ENCODE measurements around the gene SYTL3. TPM values are rescaled to one million over a fixed set of nuclear protein-coding genes. Genes with fewer than 3 reads are reported as not detected.
A peak's percentile ranks its signal among the peaks of the same experiment; 100 is the strongest.
"Not testable (repeated sequence)": the region's sequence is repeated elsewhere in the genome, so short reads cannot be mapped to it uniquely, and the experiment has no call there.

The SYTL3 gene
- total RNA-seq, 1 donor from 2014 or later = 2.8 TPM

GRCh38 chr6:158631678-158632537 is 17.9 kb upstream of the SYTL3 start:
- peaks cover 22% of the 10 kb centered on the region for H3K9me3 Mint-ChIP-seq (ENCODE audit: unreplicated experiment)
- no peak overlapping the region for H3K4me3 Mint-ChIP-seq (ENCODE audit: unreplicated experiment)
- H3K36me3 Mint-ChIP-seq (ENCODE audit: unreplicated experiment) = peaks cover 6% of the 10 kb centered on the region
- peaks cover 20% of the 10 kb centered on the region for H3K27me3 Mint-ChIP-seq (ENCODE audit: unreplicated experiment)
- TF ChIP-seq, protein P1, sequence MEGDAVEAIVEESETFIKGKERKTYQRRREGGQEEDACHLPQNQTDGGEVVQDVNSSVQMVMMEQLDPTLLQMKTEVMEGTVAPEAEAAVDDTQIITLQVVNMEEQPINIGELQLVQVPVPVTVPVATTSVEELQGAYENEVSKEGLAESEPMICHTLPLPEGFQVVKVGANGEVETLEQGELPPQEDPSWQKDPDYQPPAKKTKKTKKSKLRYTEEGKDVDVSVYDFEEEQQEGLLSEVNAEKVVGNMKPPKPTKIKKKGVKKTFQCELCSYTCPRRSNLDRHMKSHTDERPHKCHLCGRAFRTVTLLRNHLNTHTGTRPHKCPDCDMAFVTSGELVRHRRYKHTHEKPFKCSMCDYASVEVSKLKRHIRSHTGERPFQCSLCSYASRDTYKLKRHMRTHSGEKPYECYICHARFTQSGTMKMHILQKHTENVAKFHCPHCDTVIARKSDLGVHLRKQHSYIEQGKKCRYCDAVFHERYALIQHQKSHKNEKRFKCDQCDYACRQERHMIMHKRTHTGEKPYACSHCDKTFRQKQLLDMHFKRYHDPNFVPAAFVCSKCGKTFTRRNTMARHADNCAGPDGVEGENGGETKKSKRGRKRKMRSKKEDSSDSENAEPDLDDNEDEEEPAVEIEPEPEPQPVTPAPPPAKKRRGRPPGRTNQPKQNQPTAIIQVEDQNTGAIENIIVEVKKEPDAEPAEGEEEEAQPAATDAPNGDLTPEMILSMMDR (IDR thresholded peaks at IDR 0.05; ENCODE audit: partially characterized antibody, unreplicated experiment) = no peak
- H3K4me1 Mint-ChIP-seq (ENCODE audit: low read depth, unreplicated experiment) = peaks cover 31% of the 10 kb centered on the region
- H3K27ac Mint-ChIP-seq (ENCODE audit: unreplicated experiment) = peak overlapping the region; percentile 46
- DNase-seq = no peak

- H3K4me1 Mint-ChIP-seq (ENCODE audit: low read depth, unreplicated experiment) = peaks cover 24% of the 10 kb centered on the region
- H3K36me3 Mint-ChIP-seq (ENCODE audit: unreplicated experiment); H3K4me3 Mint-ChIP-seq (ENCODE audit: unreplicated experiment); DNase-seq; H3K27ac Mint-ChIP-seq (ENCODE audit: unreplicated experiment): not testable (repeated sequence)
- peaks cover 15% of the 10 kb centered on the region for H3K9me3 Mint-ChIP-seq (ENCODE audit: unreplicated experiment)
- H3K27me3 Mint-ChIP-seq (ENCODE audit: unreplicated experiment) = peaks cover 13% of the 10 kb centered on the region
Measured at GRCh38 chr6:158632538-158633119, 17.2 kb upstream of the SYTL3 start.

DNA sequence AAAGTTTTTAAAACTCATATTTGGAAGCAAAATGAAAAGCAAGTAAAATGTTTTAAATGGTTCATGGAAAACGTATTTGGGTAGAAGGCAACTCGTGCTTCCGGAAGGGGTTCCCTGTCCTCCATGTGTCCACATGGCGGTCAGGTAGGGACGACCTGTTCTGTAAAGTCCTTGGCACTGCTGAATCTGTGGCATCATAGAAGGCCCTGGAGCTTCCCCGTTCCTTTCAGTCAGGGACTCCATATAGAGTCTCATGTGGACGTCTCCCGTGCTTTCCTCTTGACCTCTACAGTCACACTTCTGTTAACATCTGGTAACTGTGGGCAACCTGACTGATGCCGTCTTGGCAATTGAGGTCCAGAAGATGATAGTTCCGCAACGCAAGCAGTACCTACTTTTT is 16.7 kb upstream of the SYTL3 start:
- Mint-ChIP-seq H3K4me1 (ENCODE audit: low read depth, unreplicated experiment) (peaks cover 19% of the 10 kb centered on the region), H3K27ac (ENCODE audit: unreplicated experiment) (no peak overlapping the region), H3K27me3 (ENCODE audit: unreplicated experiment) (peaks cover 8% of the 10 kb centered on the region), H3K9me3 (ENCODE audit: unreplicated experiment) (peaks cover 10% of the 10 kb centered on the region), H3K4me3 (ENCODE audit: unreplicated experiment) (no peak overlapping the region), H3K36me3 (ENCODE audit: unreplicated experiment) (peaks cover 6% of the 10 kb centered on the region)
- no peak for DNase-seq
- TF ChIP-seq, protein P1 (IDR thresholded peaks at IDR 0.05; ENCODE audit: partially characterized antibody, unreplicated experiment) = no peak

- no peak for DNase-seq
- TF ChIP-seq, protein P1 (IDR thresholded peaks at IDR 0.05; ENCODE audit: partially characterized antibody, unreplicated experiment) = no peak
- Mint-ChIP-seq H3K27ac (ENCODE audit: unreplicated experiment) (no peak overlapping the region), H3K27me3 (ENCODE audit: unreplicated experiment) (peaks cover 6% of the 10 kb centered on the region), H3K9me3 (ENCODE audit: unreplicated experiment) (peaks cover 4% of the 10 kb centered on the region), H3K4me3 (ENCODE audit: unreplicated experiment) (no peak overlapping the region), H3K4me1 (ENCODE audit: low read depth, unreplicated experiment) (peaks cover 9% of the 10 kb centered on the region), H3K36me3 (ENCODE audit: unreplicated experiment) (peaks cover 6% of the 10 kb centered on the region)
Measured at GRCh38 chr6:158634695-158635426, 15.0 kb upstream of the SYTL3 start.

DNA sequence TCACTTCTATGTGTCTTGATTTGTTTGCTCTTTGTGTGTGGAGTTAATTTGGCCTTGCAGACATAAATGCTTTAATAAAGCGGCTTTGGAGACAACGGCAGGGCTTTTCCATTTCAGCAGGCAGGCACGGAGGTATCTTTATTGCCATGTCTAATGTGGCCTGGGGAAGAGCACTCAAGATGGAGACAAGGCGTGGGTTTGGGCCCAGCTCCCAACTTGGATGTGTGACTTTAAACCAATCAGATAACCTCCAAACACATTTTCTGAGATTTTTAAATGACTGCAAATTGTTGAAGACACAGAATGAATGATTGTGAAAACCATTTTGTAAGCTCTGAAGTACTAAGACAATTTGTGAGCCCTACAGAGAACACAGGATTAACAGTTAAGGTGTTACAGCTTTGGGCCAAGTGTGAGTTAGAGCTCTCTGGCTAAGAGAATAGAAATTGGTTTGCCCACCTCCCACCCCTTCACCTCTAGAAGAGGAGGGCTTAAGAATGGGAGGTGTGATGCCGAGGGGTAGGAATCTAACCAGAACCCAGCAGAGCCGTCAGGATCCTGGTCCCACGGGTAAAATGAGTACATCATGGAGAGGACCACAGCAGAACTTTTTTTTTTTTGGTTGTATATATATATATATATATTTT is 14.3 kb upstream of the SYTL3 start:
- H3K27ac Mint-ChIP-seq (ENCODE audit: unreplicated experiment) = no peak overlapping the region
- peaks cover 4% of the 10 kb centered on the region for H3K9me3 Mint-ChIP-seq (ENCODE audit: unreplicated experiment)
- DNase-seq = no peak
- H3K4me1 Mint-ChIP-seq (ENCODE audit: low read depth, unreplicated experiment) = peaks cover 13% of the 10 kb centered on the region
- no peak overlapping the region for H3K4me3 Mint-ChIP-seq (ENCODE audit: unreplicated experiment)
- H3K36me3 Mint-ChIP-seq (ENCODE audit: unreplicated experiment) = peaks cover 6% of the 10 kb centered on the region
- peaks cover 8% of the 10 kb centered on the region for H3K27me3 Mint-ChIP-seq (ENCODE audit: unreplicated experiment)
- TF ChIP-seq, protein P1 (IDR thresholded peaks at IDR 0.05; ENCODE audit: partially characterized antibody, unreplicated experiment) = no peak
